Activated T-helper 1 cell treated with anti-CD3 and anti-CD28 coated beads, Interleukin-12 subunit alpha, Interleukin-12 subunit beta, Interleukin-2, Interleukin-4 antibody, amounts not matched to agents 30 ng/mL and 10 ng/mL and 1 ng/mL, durations not matched to agents 14 hours and 24 hours and 36 hours (primary cell): ENCODE measurements around the gene CCKAR. TPM values are rescaled to one million over a fixed set of nuclear protein-coding genes. Genes with fewer than 3 reads are reported as not detected.
A peak's percentile ranks its signal among the peaks of the same experiment; 100 is the strongest.

Source experiments
- DNase-seq: peaks from one replicate; pipeline ENCODE4 v3.0.0; 2021; ENCODE audit warnings: low spot score
- H3K27ac Mint-ChIP-seq: one replicate; pipeline ENCODE4 v1.8.0; 2021; ENCODE audit warnings: mild to moderate bottlenecking, mixed read lengths
- H3K27me3 Mint-ChIP-seq: one replicate; pipeline ENCODE4 v1.8.0; 2022; ENCODE audit warnings: mild to moderate bottlenecking, moderate library complexity, mixed read lengths; ENCODE audit not compliant: insufficient read depth
- H3K36me3 Mint-ChIP-seq: one replicate; pipeline ENCODE4 v1.8.0; 2021; ENCODE audit warnings: low read depth, mixed read lengths
- H3K4me1 Mint-ChIP-seq: one replicate; pipeline ENCODE4 v1.8.0; 2021; ENCODE audit warnings: low read depth, mixed read lengths
- H3K4me3 Mint-ChIP-seq: one replicate; pipeline ENCODE4 v1.8.0; 2021; ENCODE audit warnings: mild to moderate bottlenecking, moderate library complexity, mixed read lengths
- H3K9me3 Mint-ChIP-seq: one replicate; pipeline ENCODE4 v1.8.0; 2021; ENCODE audit warnings: mixed read lengths
- intact Hi-C: fragments of 100-400 bp; cut with micrococcal nuclease; formaldehyde crosslinking; loops from one replicate; pipeline ENCODE4 v1.15.1; 2024
- total RNA-seq: library from RNA; stranded (reverse); gene quantifications from 2 replicates; pipeline ENCODE4 v1.2.3, GENCODE V29; 2022

CCKAR gene
- total RNA-seq, 1 donor from 2014 or later: not detected

GRCh38 chr4:26463386-26463785 is 26.9 kb downstream of the CCKAR start:
- intact Hi-C loops: no loop called here
- H3K27ac Mint-ChIP-seq: no peak overlapping the region
- DNase-seq: no peak
- H3K4me1 Mint-ChIP-seq: peaks cover 9% of the 10 kb centered on the region
- peaks cover 4% of the 10 kb centered on the region for H3K9me3 Mint-ChIP-seq
- no peak overlapping the region for H3K4me3 Mint-ChIP-seq
- H3K27me3 Mint-ChIP-seq: peaks cover 7% of the 10 kb centered on the region
- no peaks in the 10 kb centered on the region for H3K36me3 Mint-ChIP-seq

- Mint-ChIP-seq H3K27me3 (peaks cover 9% of the 10 kb centered on the region), H3K4me1 (peaks cover 13% of the 10 kb centered on the region), H3K9me3 (peaks cover 4% of the 10 kb centered on the region), H3K36me3 (no peaks in the 10 kb centered on the region), H3K4me3 (no peak overlapping the region), H3K27ac (no peak overlapping the region)
- intact Hi-C loops: no loop called here
- DNase-seq: no peak
These were observed 27.4 kb downstream of the CCKAR start for GRCh38 chr4:26462874-26463273.

- peaks cover 2% of the 10 kb centered on the region for H3K27me3 Mint-ChIP-seq
- no peaks in the 10 kb centered on the region for H3K36me3 Mint-ChIP-seq
- DNase-seq: no peak
- intact Hi-C loops: loop anchor here (1.0 to 10.0 kb wide), 5 partner anchors 122 to 550 kb away; partner anchors contain the start of gene TBC1D19
- peaks cover 4% of the 10 kb centered on the region for H3K9me3 Mint-ChIP-seq
- no peak overlapping the region for H3K27ac Mint-ChIP-seq
- H3K4me3 Mint-ChIP-seq: no peak overlapping the region
- peaks cover 13% of the 10 kb centered on the region for H3K4me1 Mint-ChIP-seq
These were observed 30.3 kb downstream of the CCKAR start for GRCh38 chr4:26459756-26460530.

GRCh38 chr4:26459054-26459755 is 31.1 kb downstream of the CCKAR start:
- intact Hi-C loops: loop anchor here (1.0 to 10.0 kb wide), 5 partner anchors 123 to 551 kb away; partner anchors contain the start of gene TBC1D19
- no peak overlapping the region for H3K4me3 Mint-ChIP-seq

GRCh38 chr4:26458157-26458561 is 32.1 kb downstream of the CCKAR start:
- intact Hi-C loops: loop anchor here (5.0 to 10.0 kb wide), 2 partner anchors 124 to 397 kb away; partner anchors contain the start of gene TBC1D19
- Mint-ChIP-seq H3K27ac (peak overlapping the region; percentile 38), H3K4me3 (peak overlapping the region; percentile 31), H3K36me3 (no peaks in the 10 kb centered on the region), H3K9me3 (no peaks in the 10 kb centered on the region), H3K4me1 (peaks cover 13% of the 10 kb centered on the region), H3K27me3 (peaks cover 2% of the 10 kb centered on the region)
- no peak for DNase-seq

More at GRCh38 chr4:26459054-26459755, 31.1 kb downstream of the CCKAR start:
- H3K9me3 Mint-ChIP-seq: peaks cover 4% of the 10 kb centered on the region
- no peak overlapping the region for H3K27ac Mint-ChIP-seq
- peaks cover 13% of the 10 kb centered on the region for H3K4me1 Mint-ChIP-seq
- H3K27me3 Mint-ChIP-seq: peaks cover 2% of the 10 kb centered on the region
- DNase-seq: no peak
- no peaks in the 10 kb centered on the region for H3K36me3 Mint-ChIP-seq

GRCh38 chr4:26457412-26457811 is 32.9 kb downstream of the CCKAR start:
- Mint-ChIP-seq H3K27me3 (peaks cover 2% of the 10 kb centered on the region), H3K27ac (no peak overlapping the region), H3K4me3 (no peak overlapping the region), H3K36me3 (no peaks in the 10 kb centered on the region), H3K9me3 (no peaks in the 10 kb centered on the region), H3K4me1 (peaks cover 13% of the 10 kb centered on the region)
- intact Hi-C loops: loop anchor here (5.0 to 10.0 kb wide), 2 partner anchors 125 to 397 kb away; partner anchors contain the start of gene TBC1D19
- DNase-seq: no peak

GRCh38 chr4:26455571-26455970 is 34.7 kb downstream of the CCKAR start:
- H3K4me3 Mint-ChIP-seq: no peak overlapping the region
- peaks cover 13% of the 10 kb centered on the region for H3K4me1 Mint-ChIP-seq
- no peaks in the 10 kb centered on the region for H3K36me3 Mint-ChIP-seq
- intact Hi-C loops: loop anchor here (5.0 to 10.0 kb wide), 2 partner anchors 127 to 399 kb away; partner anchors contain the start of gene TBC1D19
- peaks cover 2% of the 10 kb centered on the region for H3K27me3 Mint-ChIP-seq
- H3K9me3 Mint-ChIP-seq: no peaks in the 10 kb centered on the region
- no peak for DNase-seq
- no peak overlapping the region for H3K27ac Mint-ChIP-seq

GRCh38 chr4:26454961-26455360 is 35.3 kb downstream of the CCKAR start:
- Mint-ChIP-seq H3K4me1 (peaks cover 13% of the 10 kb centered on the region), H3K27ac (no peak overlapping the region), H3K36me3 (no peaks in the 10 kb centered on the region), H3K4me3 (no peak overlapping the region), H3K9me3 (no peaks in the 10 kb centered on the region), H3K27me3 (peaks cover 2% of the 10 kb centered on the region)
- no peak for DNase-seq
- intact Hi-C loops: loop anchor here (5.0 to 10.0 kb wide), 2 partner anchors 127 to 400 kb away; partner anchors contain the start of gene TBC1D19

- intact Hi-C loops: loop anchor here (10.0 kb wide), 1 partner anchor 402 kb away; no protein-coding TSS in a partner anchor
- H3K4me1 Mint-ChIP-seq: no peaks in the 10 kb centered on the region
These were observed 37.4 kb downstream of the CCKAR start for GRCh38 chr4:26452565-26453531.

GRCh38 chr4:26451597-26451996 is 38.7 kb downstream of the CCKAR start:
- no peaks in the 10 kb centered on the region for H3K36me3 Mint-ChIP-seq
- H3K9me3 Mint-ChIP-seq: no peaks in the 10 kb centered on the region
- H3K4me3 Mint-ChIP-seq: no peak overlapping the region
- no peaks in the 10 kb centered on the region for H3K27me3 Mint-ChIP-seq
- no peak overlapping the region for H3K27ac Mint-ChIP-seq
- DNase-seq: no peak
- intact Hi-C loops: loop anchor here (10.0 kb wide), 1 partner anchor 403 kb away; no protein-coding TSS in a partner anchor
- H3K4me1 Mint-ChIP-seq: no peaks in the 10 kb centered on the region

More at GRCh38 chr4:26452565-26453531, 37.4 kb downstream of the CCKAR start:
- Mint-ChIP-seq H3K27ac (no peak overlapping the region), H3K27me3 (no peaks in the 10 kb centered on the region), H3K9me3 (no peaks in the 10 kb centered on the region), H3K36me3 (no peaks in the 10 kb centered on the region), H3K4me3 (no peak overlapping the region)
- DNase-seq: no peak

GRCh38 chr4:26450418-26450817 is 39.9 kb downstream of the CCKAR start:
- H3K4me1 Mint-ChIP-seq: no peaks in the 10 kb centered on the region
- no peaks in the 10 kb centered on the region for H3K9me3 Mint-ChIP-seq
- H3K4me3 Mint-ChIP-seq: no peak overlapping the region
- DNase-seq: no peak
- H3K27ac Mint-ChIP-seq: no peak overlapping the region
- intact Hi-C loops: loop anchor here (10.0 kb wide), 1 partner anchor 404 kb away; no protein-coding TSS in a partner anchor
- no peaks in the 10 kb centered on the region for H3K36me3 Mint-ChIP-seq
- H3K27me3 Mint-ChIP-seq: no peaks in the 10 kb centered on the region

- peaks cover 6% of the 10 kb centered on the region for H3K9me3 Mint-ChIP-seq
- peaks cover 17% of the 10 kb centered on the region for H3K36me3 Mint-ChIP-seq
- no peaks in the 10 kb centered on the region for H3K27me3 Mint-ChIP-seq
- intact Hi-C loops: no loop called here
- DNase-seq: no peak
- no peaks in the 10 kb centered on the region for H3K4me1 Mint-ChIP-seq
- no peak overlapping the region for H3K27ac Mint-ChIP-seq
- H3K4me3 Mint-ChIP-seq: no peak overlapping the region
These were observed 42.9 kb downstream of the CCKAR start for GRCh38 chr4:26447378-26447777.
